SK-N-SH treated with all-trans-retinoic acid at 6 μM for 48 hours (cell line): ENCODE measurements around the gene WIPI1.

Experiments
- ATAC-seq: fragments of 200-7000 bp; cut with Tn5 transposase; 3 replicates; pipeline ENCODE4 v1.9.1; 2020; ENCODE audit warnings: mild to moderate bottlenecking, moderate library complexity
- BACH2 ChIP-seq: fragments of 250-450 bp; sonication (Bioruptor Pico); IDR thresholded peaks from 2 replicates; pipeline ENCODE4 v1.9.0; 2021; ENCODE audit warnings: mild to moderate bottlenecking, borderline replicate concordance
- CREB5 ChIP-seq: fragments of 250-450 bp; sonication (Bioruptor Pico); IDR thresholded peaks from 2 replicates; pipeline ENCODE4 v1.5.1; 2020; ENCODE audit warnings: low read depth, mild to moderate bottlenecking, moderate library complexity
- CSDC2 ChIP-seq: fragments of 250-450 bp; sonication (Bioruptor Pico); IDR thresholded peaks from 2 replicates; pipeline ENCODE4 v1.5.0; 2020; ENCODE audit warnings: mild to moderate bottlenecking, moderate library complexity
- CSRNP3 ChIP-seq: fragments of 250-450 bp; sonication (Bioruptor Pico); IDR thresholded peaks from 2 replicates; pipeline ENCODE4 v1.5.1; 2021; ENCODE audit warnings: mild to moderate bottlenecking, moderate library complexity
- OSR1 ChIP-seq: fragments of 250-450 bp; sonication (Bioruptor Pico); IDR thresholded peaks from 2 replicates; pipeline ENCODE4 v1.8.0; 2022; ENCODE audit warnings: moderate library complexity, mild to moderate bottlenecking, inconsistent platforms
- PATZ1 ChIP-seq: fragments of 250-450 bp; sonication (Bioruptor Pico); IDR thresholded peaks from 2 replicates; pipeline ENCODE4 v1.8.0; 2020; ENCODE audit warnings: mild to moderate bottlenecking, moderate library complexity, borderline replicate concordance
- PPARA ChIP-seq: fragments of 250-450 bp; sonication (Bioruptor Pico); IDR thresholded peaks from 2 replicates; pipeline ENCODE4 v1.5.0; 2020; ENCODE audit warnings: mild to moderate bottlenecking, borderline replicate concordance
- RARB ChIP-seq: fragments of 250-450 bp; sonication (Bioruptor Pico); IDR thresholded peaks from 2 replicates; pipeline ENCODE4 v1.8.0; 2021; ENCODE audit warnings: mild to moderate bottlenecking, moderate library complexity
- SNAI2 ChIP-seq: fragments of 250-450 bp; sonication (Bioruptor Pico); IDR thresholded peaks from 2 replicates; pipeline ENCODE4 v1.5.0; 2020; ENCODE audit warnings: mild to moderate bottlenecking, moderate library complexity
- TOX ChIP-seq: fragments of 250-450 bp; sonication (Bioruptor Pico); IDR thresholded peaks from 2 replicates; pipeline ENCODE4 v1.8.0; 2021; ENCODE audit warnings: mild to moderate bottlenecking, moderate library complexity, borderline replicate concordance
- ZC3H10 ChIP-seq: fragments of 250-450 bp; sonication (Bioruptor Pico); IDR thresholded peaks from 2 replicates; pipeline ENCODE4 v1.5.1; 2021; ENCODE audit warnings: mild to moderate bottlenecking, moderate library complexity
- ZFP3 ChIP-seq: fragments of 250-450 bp; sonication (Bioruptor Pico); IDR thresholded peaks from 2 replicates; pipeline ENCODE4 v1.5.0; 2020; ENCODE audit warnings: mild to moderate bottlenecking, moderate library complexity
- ZFP30 ChIP-seq: fragments of 450-650 bp; formaldehyde crosslinking; IDR thresholded peaks from 2 replicates; pipeline ENCODE4 v1.5.0; 2022; ENCODE audit warnings: mild to moderate bottlenecking, moderate library complexity
- ZNF565 ChIP-seq: fragments of 450-650 bp; formaldehyde crosslinking; conservative IDR thresholded peaks from 2 replicates; pipeline ENCODE4 v1.5.0; 2020; ENCODE audit warnings: low read depth, mild to moderate bottlenecking, moderate library complexity
- ZNF70 ChIP-seq: fragments of 450-650 bp; formaldehyde crosslinking; IDR thresholded peaks from 2 replicates; pipeline ENCODE4 v1.5.0; 2020; ENCODE audit warnings: mild to moderate bottlenecking, moderate library complexity
- ZNF8 ChIP-seq: fragments of 450-650 bp; formaldehyde crosslinking; IDR thresholded peaks from 2 replicates; pipeline ENCODE4 v1.5.0; 2020; ENCODE audit warnings: mild to moderate bottlenecking, moderate library complexity

Gene WIPI1

GRCh38 chr17:68460715-68461114, 3.4 kb upstream of the WIPI1 start (continued):
- no peak for TF ChIP-seq PATZ1 (CRISPR knock-in tag)
- no peak for TF ChIP-seq RARB
- no peak for TF ChIP-seq CREB5 (CRISPR knock-in tag)
- TF ChIP-seq TOX (CRISPR knock-in tag) = no peak
- no peak for TF ChIP-seq CSRNP3 (CRISPR knock-in tag)
- TF ChIP-seq BACH2 (CRISPR knock-in tag) = no peak

- no peak for ATAC-seq
These were observed 2.9 kb upstream of the WIPI1 start for GRCh38 chr17:68460146-68460545.

GRCh38 chr17:68459037-68459639, 1.8 kb upstream of the WIPI1 start:
- no peak for ATAC-seq
- TF ChIP-seq ZNF565 (CRISPR knock-in tag) (no peak), OSR1 (CRISPR knock-in tag) (no peak), SNAI2 (CRISPR knock-in tag) (no peak), ZFP30 (CRISPR knock-in tag) (no peak), TOX (CRISPR knock-in tag) (no peak), PATZ1 (CRISPR knock-in tag) (no peak), ZC3H10 (CRISPR knock-in tag) (no peak)
- TF ChIP-seq, all 23 proteins: peak for 0

More at GRCh38 chr17:68460146-68460545, 2.9 kb upstream of the WIPI1 start:
- TF ChIP-seq CSDC2 (CRISPR knock-in tag) (no peak), PATZ1 (CRISPR knock-in tag) (no peak), PPARA (no peak), ZFP3 (CRISPR knock-in tag) (no peak), TOX (CRISPR knock-in tag) (no peak)
- TF ChIP-seq, all 23 proteins: peak for 0

- no peak for ATAC-seq
- no peak for TF ChIP-seq ZNF8 (CRISPR knock-in tag)
- no peak for TF ChIP-seq CREB5 (CRISPR knock-in tag)
- TF ChIP-seq BACH2 (CRISPR knock-in tag) = no peak
- TF ChIP-seq CSDC2 (CRISPR knock-in tag) = no peak
- TF ChIP-seq ZNF70 (CRISPR knock-in tag) = no peak
- TF ChIP-seq ZFP30 (CRISPR knock-in tag) = no peak
- no peak for TF ChIP-seq RARB
These were observed 1.2 kb upstream of the WIPI1 start for GRCh38 chr17:68458260-68459036.
